ENCODE data around the gene NDUFS7.

Gene NDUFS7

DNA sequence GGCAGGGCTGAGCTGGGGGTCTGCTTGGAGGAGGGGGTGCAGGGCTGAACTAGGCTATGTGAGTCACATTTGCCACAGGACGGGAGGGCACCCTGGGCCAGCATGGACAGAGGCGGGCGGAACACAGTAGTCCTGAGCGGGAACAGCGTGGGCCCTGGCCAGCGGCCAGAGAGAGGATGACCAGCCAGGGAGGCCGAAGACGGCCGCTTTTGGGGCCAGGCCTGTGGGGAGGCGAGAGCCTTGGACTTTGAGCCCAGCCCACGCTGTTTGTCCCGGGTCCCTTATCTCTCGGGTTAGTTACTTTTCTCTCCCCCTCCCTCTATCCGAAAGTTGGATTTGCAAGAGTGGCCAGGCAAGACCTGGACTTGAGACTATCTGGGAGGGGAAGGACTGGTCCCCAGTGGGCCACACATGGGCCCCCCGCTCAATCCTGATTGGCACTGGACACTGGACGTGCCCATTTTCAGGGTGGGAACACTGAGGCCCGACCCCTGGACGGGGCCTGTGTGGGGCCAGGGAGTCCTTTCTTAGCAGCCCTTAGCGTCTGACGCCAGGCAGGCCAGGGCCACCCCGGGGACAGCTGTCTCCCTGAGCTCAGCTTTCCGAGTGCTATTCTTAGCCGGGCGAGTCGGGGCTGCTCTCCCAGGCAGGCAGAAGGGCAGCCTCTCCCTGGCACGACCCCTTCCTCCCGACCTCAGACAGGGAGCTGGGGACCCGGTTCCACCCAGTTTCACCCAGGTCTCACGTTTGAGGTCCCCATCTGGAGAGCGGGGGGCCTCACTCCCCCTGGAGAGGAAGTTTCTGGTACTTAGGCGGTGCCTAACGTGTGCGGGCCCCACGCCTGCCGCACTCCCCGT is 16.8 kb downstream of the NDUFS7 start:
- DNase-seq (ENCODE audit: low read depth), result peak; percentile 45

DNA sequence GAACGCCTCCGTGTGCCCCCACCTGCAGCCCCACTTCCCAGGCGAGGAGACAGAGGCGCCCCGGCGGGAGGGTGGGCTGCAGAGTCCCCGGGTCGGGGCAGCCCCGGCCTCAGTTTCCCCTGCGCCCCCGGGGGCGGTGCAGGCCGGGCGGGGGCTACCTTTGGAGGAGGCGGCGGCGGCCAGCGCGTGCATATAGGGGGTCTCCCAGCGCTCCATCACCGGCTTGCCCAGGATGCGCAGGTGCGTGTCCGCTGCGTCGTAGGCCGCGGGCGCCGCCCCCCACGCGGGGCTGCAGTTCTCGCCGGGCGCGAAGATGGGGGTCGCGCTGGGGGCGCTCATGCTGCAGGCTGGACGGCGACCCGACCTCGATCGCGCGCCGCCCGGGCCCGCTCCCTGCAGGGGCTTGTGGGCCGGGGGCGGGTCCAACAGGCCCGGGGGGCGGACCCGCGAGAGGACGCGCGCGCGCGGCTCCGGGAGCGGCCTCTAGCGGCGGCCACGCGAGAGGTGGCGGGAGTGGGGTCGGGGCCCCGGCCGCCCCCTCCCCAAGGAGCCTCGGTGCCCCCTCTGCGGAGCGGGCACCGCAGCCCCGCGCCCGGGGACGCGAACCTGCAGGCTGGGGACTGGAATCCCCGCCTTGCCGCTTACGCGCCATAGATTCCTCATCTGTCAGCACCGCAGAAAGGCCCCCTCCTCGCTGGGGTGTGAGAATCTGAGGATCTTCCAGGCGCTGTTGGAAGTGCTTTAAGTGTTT is 17.6 kb downstream of the NDUFS7 start, which contains the start of gene GAMT:
GAMT (minus strand) TSS at position 405 of the 751 bp plus-strand sequence; CDS start at position 339, 66 bp downstream.
- DNase-seq (ENCODE audit: low read depth), result peak; percentile 58

DNA sequence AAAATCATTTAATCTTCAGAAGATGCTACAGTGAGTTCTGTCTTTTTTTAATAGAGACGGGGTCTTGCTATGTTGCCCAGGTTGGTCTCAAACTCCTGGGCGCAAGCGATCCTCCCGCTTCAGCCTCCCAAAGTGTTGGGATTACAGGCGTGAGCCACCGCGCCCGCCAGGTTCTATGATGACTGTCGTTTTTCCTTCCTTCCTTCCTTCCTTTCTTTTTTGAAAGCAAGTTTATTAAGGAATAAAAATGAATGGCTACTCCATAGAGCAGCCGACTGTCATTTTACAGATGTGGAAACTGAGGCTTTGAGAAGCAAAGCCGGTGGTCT is 18.1 kb downstream of the NDUFS7 start:
- DNase-seq (ENCODE audit: low read depth), result no peak

DNA sequence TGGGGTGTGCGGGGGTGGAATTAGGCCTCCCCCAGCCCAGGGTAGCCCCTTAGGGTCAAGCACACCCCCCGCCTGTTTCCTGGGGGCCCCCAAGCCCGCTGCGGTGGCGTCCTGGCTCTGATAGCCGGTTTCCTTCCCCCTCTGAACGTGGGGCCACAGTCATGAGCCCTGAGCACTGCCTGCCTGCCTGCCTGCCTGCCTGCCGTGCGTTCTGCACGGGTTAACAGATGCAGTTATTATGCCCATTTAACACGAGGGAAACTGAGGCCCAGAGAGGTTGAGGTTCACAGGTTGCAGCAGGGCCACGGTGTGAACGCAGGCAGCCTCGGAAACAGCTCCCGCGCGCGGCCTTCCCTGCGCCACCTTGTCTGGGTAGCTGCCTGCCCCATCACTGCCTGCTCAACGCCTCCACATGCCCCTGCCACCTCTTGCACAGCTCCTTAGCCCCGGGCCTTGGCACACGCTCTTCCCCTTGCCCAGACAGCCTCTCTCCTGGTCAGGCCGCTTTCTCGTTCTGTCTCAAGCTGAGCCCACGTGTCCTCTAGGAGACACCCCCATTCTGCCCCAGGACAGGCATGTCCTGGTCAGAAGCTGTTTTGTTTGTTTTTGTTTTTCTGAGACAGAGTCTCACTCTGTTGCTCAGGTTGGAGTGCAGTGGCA is 18.8 kb downstream of the NDUFS7 start:
- no peak for DNase-seq (ENCODE audit: low read depth)

DNA sequence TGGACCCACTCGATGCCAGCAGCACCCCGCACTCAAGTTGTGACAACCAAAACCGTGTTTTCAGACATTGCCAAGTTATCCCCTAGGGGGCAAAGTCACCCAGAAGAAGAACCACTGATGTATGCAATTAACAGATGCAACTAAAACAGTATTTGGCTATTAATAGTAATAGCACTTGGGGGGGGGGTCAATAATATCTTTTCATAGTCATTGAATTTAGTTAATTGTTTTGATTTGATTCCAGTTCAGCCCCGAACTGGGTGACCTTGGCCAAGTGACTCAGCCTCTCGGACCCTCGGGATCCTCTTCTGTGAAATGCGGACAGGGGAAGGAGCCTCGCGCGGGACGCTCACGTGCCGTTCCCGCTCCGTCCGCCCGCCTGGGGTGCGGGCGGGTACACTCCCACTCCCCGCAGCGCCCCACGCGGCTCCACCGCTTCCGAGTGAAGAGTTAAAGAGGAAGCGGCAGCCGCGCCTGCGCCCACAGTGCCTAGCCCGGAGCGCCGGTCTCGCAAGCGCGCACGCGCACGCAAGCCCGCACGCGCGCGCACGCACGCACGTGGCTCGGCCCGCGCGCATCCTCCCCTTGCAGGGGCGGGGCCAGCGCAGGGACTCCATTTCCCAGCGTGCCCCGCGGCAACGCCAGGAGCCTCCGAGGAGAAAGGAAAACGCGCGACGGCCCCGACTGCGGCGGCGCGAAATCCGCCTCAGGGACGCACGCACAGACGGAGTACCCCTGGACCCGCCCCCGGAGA is 23.2 kb downstream of the NDUFS7 start:
- DNase-seq (ENCODE audit: low read depth), result peak; percentile 99

DNA sequence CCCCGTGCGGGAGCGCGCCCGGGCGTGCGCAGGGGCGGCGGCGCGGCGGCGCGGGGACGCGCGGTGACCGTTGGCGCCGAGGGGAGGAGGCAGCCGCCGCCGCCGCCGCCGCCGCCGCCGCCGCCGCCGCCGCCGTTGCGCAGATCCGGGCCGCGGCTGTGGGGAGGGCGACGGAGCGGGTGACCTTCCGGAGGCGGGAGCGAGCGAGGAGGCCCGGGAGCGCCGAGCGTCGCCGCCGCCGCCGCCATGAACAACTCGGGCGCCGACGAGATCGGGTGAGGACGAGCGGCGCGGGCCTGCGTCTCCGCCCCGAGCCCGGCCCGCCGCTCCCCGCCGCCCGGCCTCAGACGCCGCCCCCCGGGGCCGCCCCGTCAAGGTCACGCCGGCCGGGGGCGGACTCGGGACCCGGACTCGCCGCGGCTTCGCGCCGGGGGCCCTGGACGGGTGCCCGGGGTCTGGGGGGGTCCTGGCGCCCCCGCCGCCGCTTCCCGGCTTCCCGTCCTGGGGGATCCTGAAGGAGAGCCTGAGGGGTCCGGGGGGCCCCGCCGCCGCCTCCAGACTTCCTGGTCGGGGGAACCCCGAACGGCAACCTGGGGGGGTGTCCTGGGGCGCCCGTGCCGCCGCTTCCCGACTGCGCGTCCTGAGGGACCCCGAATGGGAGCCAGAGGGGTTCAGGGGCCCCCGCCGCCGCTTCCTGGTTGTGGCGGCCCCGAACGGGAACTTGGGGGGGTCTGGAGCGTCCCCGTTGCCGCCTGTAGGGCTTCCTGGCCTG is 24.0 kb downstream of the NDUFS7 start, which contains the start of gene DAZAP1:
DAZAP1 (plus strand) TSS at position 59 of the 772 bp plus-strand sequence; CDS start at position 247, 188 bp downstream.
- DNase-seq (ENCODE audit: low read depth), result peak; percentile 30

DNA sequence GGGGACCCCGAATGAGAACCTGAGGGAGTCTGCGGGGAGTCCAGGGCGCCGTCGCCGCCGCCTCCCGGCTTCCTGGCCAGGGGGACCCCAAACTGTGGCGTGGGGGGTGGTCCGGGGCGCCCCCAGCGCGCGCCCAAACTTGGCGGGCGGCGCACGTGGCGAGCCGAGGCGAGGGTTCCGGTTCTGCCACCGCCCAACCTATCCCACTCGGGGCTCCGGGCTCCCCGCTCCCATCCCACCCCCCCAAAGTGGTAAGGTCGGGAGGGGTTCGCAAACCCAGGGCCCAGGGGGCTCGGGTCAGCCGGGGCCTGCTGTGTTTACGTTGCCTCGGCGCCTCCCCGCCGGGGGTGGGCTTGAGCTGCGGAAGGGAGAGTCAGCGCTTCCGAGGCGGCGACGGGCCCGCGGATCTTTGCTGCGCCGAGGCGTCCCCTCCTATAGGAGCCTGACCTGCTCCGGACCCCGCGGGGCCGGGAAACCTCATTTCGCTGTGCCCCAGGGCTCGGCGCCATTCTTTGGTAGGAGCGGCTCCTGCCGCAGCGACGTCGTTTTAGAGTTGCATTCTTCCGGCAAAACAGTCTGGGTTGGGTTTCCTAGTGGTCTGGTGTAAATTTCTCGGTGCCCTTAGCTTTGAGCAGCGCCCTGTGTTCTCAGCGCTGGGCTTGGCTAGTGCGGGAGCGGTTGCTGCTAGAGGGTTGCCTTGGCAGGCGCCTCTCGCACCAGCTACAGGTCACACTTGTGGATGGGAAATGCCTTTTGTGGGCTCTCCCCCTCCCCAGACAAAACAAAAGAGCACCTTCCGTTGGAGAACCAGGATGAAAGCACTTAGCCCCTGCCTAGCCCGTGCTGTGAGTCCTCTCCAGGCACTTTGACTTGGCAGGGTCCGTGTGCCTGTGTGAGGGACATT is 24.8 kb downstream of the NDUFS7 start:
- peak; percentile 69 for DNase-seq (ENCODE audit: low read depth)

DNA sequence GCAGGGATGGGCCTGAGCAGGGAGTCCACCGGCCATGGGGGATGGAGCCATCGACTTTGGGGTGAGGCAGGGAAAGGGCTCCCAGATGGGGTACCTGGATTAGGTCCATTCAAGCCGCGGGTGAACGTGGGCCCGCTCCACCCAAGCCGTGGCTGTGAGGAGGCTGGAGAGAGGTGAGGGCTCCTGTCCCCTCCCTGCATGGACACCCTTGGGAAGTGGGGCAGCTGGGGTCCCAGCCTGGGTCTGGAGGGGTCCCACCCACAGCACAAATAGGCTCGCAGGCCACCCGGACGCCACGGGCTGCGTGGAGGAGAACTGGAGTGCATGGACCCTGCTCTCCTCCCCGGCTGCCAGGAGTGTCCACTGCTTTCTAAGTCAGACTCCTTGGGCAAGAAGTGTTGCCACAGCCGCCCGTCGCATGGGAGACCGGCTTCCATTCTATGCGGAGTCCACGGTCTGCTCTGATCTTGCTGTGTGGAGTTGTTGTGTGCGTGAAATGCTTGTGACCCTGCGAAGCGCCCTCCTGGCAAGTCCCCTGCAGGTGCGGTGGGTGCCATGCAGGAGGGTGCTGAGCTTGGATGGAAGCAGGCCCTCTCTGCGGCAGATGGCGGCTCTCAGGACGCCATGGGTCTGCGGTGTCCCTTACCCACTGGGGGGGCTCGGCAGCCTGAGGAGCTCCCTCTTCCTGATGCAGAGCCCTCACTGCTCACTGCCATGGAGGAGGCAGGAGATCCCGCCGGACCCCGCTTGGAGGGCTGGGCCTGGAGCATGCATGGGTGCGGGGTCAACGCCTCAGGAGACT is 25.7 kb downstream of the NDUFS7 start:
- DNase-seq (ENCODE audit: low read depth), result no peak

DNA sequence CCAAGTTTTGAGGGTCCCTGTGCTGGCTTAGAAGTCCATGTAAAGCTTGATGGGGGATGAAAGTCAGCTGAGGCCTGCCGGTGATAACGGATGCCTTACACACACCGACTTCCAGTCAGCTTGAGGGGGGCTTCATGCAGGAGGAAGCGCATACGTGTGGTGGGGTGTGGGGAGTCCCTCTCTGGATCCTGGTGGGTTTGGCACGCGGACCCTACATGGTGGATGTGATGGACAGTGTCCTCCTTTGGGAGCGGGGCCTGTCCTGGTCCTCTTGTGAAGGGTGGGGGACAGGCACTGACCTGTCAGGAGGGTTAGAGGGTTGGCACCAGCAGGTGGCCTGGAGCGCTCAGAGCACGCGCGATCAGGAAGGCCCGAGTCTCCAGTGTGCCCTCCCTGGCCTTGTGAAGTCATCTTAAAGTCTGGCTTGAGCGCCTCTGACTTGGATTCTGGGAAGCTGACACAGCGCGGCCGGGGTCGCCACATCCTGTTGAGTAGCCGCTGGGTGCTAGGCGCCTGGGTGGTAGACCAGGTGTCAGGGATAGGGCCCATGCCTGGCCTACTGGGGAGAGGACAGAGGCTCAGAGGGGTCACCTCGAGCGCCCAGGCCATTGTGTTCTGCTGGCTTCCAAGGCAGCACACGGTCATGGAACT is 26.6 kb downstream of the NDUFS7 start:
- DNase-seq (ENCODE audit: low read depth), result peak; percentile 76

DNA sequence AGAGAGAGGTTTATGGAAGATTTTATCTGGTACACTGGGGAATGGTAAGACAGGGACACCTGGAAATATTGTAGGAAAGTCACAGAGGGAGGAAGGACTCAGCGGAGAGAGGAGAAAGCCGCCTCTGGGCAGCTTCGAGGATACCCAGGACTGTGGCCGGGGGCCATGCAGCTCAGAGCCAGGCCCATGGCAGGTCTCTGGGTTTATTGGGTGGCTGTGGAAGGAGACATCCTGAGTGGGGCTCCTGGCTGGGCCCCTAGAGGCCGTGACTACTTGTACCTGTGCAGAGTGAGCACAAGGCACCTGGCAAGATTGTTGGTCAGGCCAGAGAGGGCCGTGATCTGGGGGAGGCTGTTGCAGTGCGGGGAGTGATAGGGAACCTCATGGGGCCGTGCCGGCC is 27.1 kb downstream of the NDUFS7 start:
- DNase-seq (ENCODE audit: low read depth), result no peak

DNA sequence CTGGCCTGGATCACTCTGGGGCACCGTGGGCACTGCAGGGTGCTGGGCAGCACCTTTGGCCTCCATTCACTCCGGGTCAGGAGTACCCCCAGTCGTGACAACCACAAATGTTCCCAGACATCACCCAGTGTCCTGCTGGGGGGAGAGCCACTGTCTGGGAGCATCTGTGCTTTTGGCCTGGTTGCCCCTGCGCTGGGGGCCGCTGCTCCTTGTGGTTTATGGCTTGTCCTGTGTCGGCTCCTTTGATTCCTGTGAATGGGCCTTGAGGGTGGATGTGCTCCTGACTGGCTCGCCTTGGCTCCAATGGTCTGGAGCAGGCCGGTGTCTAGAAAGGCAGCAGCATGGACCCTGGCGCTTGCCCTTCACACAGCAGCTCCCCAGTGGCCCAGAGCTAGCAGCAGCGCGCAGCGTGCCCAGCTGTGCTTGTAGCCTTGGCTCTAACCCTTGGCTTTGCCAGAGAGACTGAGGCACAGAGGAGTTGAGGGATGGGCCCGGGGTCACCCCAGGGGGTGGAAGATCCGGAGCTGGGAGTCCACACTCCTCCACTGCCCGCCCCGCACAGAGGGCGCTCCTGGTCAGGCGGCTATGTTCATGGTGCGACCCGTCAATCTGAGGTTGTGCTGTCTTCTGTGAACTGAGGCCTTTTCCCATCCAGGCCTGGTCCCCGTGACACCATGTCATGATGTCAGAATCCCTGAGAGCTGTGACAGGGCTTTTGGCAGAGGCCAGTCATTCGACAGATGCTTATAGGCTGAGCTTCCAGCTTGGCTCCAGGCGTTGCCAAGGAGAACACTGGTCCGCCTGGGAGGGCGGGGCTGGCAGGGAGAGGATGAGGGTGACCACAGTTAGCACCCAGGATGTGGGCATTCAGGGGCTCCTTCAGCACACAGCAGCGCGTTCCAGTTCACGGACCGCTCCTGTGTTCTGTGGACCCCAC is 27.8 kb downstream of the NDUFS7 start:
- DNase-seq (ENCODE audit: low read depth), result peak; percentile 37

DNA sequence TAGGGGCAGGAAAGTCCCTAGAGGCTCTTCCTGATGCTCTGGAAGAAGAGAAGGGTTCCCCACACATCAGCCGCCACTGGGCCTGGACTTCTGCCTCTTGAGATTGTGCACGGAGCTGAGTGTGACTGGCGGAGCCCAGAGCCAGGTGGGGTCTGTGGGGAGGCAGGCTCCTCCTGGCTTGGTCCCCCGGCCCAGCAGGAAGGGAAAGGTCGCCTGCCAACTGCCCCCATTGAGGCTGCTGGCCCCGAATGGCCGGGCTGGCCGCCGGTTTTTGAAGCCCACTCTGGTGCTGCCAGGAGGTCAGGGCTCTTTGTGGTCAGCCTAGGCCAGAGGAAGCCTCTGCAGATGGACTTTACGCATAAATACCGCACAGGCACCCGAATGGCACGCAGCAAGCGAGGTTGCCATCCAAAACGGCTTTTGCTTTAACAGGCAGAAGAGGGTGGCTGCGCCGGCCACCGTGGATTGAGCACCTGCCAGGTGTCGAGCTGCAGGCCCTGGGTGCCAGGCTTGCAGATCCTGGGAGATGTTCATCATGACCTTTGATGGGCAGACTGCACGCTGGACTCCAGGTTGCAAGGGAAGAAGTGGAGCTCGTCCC is 28.7 kb downstream of the NDUFS7 start:
- DNase-seq (ENCODE audit: low read depth), result no peak

DNA sequence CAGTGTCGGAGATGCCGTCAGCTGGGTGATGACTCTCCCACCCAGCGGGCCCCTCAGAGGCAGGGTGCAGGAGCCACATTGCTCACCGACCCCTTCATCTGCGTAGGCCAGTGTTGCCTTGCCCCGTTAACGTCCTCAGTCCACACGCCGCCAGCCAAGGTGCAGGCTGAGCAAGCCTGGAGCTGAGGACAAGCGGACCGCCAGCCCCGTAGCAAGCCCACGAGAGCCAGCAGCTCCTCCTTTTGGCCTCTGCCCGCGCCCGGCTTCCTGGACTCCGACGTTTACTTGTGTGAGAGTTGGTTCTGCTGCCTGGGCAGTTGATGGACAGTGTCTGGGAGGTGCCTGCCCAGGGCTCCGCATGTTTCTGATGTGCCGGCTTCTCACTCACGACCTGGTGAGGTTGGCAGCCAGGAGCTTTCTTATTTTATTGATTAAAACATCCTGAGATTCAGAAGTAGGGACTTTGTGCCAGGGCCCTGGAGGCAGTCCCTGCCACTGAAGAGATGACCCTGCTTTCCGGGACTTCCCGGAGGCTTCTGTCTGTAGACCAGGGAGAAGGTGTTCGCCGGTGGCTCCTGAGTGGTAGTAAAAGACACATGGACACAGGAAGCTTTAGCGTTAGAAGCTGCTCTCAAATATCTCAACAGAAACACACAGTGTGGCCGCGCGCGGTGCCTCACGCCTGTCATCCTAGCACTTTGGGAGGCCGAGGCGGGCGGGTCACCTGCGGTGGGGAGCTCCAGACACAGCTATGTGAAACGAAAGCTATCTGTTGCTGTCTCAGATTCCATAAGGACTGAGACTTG is 29.5 kb downstream of the NDUFS7 start:
- no peak for DNase-seq (ENCODE audit: low read depth)

DNA sequence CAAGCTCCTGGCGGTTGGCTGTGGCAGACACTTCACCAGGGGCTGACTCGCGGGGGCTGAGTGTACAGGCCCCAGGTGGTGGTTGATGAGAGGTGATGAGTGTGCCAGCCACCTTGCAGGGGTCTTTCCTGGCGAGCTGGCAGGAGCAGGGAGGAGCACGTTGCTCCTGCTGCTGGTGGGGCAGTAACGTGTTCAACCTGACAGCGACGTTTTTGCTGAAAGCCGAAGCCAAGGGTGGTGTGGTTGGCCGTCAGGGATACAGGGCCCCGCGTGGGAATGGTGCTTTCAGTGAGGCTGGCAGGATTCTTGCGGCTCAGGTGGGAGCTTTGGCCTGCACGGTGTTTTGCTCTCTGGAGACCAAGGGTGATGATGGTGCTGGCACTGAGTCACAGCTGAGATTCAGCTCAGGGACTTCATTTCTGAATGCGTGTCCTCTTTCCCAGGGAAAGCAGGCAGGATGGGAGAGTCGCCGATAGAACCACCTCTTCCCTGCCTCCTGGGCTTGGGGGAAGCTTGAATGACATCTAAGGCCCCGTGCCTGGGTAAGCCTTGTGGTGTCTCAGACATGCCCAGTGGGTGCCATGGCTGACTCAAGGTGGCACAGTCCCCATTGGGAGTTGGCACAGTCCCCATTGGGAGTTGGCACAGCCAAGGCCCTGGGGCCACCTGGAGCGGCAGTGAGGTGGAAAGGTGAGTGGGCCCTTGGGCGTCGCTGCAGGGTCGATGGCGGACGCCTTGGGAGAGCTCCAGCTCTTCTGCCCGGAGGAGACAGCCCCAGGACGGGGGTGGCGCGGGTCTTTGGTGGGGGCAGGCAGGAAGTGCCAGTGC is 32.5 kb downstream of the NDUFS7 start:
- DNase-seq (ENCODE audit: low read depth), result no peak

DNA sequence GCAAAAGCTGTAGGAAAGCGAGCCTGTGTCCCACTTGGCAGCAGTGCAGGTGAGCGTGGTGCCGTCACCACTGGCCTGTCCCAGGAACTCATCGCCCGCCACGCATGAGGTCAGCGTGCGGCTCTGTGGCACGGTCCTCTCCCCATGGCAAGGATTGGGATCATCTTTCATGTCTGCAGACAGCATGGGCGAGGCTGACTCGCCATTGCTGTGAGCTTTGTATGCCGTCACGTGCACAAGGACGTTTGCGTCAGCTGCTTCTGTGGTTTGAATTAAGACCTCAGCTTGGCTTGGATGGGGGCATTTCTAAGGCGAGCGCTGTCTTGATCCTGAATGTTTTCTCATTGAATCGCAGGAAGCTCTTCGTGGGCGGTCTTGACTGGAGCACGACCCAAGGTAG is 33.4 kb downstream of the NDUFS7 start:
- no peak for DNase-seq (ENCODE audit: low read depth)

Data from ELR (cell line).